Stimulated activated CD4-positive, alpha-beta T cell treated with anti-CD3 and anti-CD28 coated beads, Interleukin-2, amount 100 ng/mL, for 24 hours (primary cell): ENCODE measurements around the gene IQSEC1.

Experiments
- DNase-seq, 2 donors: peaks; one replicate each; pipeline ENCODE4 v3.0.0-alpha.2; 2020

Gene IQSEC1

DNA sequence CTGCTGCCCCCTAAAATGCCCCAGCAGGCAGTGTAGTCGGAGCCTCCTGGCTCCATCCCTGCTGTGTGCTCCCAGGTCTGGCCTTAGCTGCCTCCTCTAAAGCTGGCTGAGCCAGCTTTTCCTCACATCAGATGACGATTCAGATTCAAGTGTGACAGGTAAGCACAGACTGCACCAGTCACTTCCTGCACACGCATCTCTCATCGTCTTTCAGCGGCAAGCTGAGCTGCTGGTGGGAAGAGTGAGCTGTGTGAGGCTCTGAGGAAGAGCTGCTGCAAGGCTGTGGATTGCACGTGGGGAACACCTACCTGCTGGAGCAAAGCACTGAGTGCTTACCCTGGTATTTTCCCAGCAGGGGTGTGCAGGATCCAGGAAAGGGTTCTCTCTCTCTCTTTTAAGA lies 143.4 kb downstream of the IQSEC1 start:
- no peak for DNase-seq

DNA sequence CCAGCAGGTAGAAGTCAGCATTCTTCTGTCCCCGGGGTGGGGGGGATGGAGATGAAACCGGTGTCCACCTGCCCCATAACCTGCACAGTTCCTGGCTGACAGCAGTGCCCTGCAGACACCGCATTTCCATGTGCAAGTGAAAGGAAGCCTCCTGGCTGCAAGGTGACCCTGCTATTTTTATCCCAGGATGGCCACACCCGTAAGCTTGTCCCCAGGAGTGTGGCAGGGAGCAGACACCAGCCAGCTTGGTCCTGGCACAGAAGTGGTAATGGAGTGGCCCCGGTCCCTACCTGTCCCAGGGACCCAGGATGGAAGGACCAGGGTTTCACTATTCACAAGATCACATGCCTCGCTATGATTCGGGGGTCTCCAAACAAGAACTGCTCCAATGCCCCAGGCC lies 146.6 kb downstream of the IQSEC1 start:
- no peak for DNase-seq

DNA sequence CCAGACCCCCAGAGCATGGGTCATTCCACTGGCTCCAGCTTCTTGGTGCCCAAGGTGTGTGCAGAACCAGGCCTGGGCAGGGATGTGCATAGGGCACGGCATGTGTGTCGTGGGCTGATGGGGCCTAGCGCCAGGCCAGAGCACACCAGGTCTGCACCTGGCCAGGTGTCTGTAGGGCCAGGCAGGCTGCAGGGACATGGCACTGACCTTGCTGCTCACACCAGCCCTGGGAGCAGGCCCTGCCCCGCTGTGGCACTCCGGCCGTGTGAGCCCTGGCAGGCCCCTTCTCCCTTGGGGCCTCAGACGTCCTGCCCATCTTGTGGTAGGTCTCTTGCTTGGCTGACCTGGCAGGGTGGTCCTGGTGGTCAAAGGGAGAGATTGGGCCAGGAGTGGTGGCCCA lies 147.6 kb downstream of the IQSEC1 start:
- DNase-seq = no peak

DNA sequence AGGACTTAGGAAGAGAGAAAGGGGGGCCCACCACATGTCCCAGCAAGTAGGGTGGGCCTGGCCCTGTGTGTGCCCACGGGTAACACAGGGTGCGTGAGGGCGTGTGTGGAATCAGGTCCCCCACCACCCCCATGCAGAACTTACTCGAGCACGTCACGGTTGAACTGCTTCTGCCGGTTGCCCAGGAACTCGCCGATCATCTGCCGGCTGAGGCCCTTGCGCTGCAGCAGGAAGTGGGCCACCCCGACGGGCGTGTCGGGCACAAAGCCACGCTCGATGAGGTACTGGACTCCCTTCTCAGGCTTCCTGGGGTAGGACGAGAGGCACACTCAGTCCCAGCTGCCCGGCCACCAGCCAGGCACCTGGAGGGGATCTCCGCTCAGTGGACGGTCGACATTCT lies 148.8 kb downstream of the IQSEC1 start:
- DNase-seq = no peak

DNA sequence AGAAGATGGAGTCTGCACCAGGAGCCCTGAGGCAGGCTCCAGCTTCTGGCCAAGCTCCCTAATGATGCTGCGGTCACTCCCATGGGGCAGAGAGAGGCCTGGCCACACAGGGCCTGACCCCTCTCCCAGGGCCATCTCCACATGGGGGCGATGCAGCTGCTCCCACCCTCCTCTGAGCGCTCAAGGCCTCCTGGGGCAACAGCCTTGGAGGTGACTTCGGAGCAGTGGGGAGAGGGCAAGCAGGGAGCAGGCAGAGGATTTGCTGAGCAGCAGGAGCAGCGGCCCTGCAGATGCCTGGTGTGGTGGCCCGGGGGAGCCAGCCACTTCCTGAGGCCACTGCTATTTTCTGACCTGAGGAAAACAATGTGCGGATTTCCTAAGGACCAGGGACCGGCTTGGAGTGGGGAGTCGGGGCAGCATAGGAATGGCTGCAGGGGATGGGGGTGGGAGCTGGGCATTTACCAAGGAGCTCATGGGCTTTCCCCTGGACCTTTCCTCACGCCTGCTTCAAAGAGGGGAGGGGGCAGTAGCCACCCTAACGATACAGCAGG lies 150.3 kb downstream of the IQSEC1 start:
- no peak for DNase-seq

DNA sequence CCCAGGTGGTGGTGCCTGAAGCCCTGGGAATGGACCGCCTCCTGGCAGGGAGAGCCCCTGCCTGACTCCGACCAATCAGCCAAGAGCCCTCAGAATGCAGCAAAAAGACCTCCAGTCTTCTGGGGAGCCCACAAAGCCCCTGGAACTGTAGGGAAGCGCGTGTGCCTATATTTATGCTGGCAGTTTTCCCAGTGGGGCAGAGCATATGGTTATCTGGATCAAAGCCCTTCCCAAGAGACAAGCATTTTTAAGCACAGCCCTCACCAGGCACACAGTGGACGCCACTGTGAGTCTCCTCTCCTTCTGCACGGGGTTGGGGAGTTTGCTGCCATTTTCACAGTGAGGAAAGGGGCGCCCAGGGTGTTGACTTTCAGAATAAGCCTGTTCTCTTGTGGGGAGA lies 150.9 kb downstream of the IQSEC1 start:
- no peak for DNase-seq

DNA sequence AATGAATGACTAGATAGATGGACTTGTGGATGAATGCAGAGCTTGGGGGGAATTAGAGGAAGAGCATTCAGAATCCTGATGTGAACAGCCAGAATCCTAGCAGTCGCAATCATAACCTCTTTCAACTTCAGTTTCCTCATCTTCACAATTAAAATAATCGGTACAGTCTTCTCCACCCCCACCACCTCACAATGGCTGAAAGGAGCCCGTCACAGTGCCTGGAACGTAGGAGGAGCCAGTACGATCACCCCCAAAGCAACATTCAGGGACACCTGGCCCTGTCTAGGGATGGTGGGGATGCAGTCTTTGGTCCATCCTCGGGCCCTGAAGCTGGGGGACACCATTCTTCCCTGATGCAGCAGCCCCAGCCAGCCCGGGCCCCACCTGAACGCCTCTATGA lies 151.5 kb downstream of the IQSEC1 start:
- DNase-seq = no peak

DNA sequence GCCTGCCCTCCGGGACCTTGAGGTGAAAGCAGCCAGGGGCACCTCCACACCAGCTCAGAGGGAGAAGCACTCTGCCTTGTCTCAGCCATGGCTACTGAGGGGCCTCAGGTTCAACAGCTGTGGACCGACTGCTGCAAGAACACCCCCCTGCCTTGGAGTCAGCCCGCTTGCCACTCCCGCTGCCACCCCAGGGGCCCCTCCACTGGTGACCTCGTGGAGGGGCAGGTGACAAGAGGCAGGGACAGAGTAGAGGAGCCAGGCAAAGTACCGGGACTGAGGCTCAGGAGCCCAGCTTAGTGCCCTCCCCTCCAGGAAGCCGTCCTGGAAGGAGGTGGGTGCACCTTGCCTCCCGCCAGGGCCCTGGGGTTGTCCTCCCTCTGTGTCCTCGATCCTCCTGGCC lies 152.3 kb downstream of the IQSEC1 start:
- no peak for DNase-seq

DNA sequence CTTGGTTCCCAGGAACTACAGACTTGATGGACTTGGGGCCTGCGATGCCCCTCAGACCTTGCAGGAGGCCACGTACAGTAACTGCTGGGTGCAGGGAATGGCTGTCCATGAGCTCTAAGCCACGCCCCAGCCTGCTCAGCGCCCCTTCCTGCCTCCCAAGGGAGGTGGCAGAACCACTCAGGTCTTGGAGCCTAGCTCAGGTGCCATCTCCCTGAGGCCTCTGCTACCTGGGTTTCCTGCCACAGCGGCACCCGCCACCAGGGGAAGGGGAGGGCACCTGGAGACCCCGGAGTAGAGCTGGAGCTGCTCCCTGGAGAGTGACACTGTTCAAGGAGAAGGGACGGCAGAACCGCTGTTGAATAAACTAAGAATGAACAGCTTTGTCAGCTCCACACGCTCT lies 154.0 kb downstream of the IQSEC1 start:
- DNase-seq = no peak

DNA sequence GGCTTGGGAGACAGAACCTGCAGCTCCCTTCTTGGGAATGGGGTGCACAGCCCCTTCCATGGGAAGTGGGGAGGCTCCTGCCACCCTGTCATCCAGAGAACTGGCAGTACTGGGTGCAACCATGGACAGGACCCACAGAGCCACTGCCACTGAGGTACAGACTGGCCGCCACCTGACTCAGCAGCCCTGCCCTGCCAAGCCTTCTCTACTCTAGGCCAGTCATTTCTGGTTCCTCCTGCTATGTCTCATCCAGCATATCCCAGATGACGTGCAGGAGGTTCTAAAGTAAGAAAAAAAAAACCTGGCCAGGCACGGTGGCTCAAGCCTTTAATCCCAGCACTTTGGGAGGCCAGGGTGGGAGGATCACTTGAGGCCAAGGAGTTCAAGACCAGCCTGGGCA lies 155.0 kb downstream of the IQSEC1 start:
- no peak for DNase-seq

DNA sequence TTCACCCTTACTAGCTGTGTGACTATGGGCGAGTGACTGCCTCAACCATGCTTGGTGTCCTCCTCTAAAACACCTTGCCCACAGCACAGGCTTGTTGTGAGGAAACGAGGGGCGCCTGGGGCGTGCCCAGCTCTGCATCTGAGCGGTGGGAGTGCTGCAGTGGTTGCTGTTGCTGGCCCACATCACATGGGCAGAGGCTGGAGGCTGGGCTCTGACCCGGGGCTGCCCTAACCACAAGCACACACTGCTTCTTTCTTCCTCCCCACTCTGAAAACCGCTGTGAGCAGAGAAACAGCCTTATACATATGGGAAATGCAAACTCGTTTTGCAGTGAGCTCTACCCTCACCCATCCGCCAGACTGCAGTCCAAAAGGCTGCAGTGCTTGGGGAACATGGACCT lies 157.1 kb downstream of the IQSEC1 start:
- DNase-seq = no peak

DNA sequence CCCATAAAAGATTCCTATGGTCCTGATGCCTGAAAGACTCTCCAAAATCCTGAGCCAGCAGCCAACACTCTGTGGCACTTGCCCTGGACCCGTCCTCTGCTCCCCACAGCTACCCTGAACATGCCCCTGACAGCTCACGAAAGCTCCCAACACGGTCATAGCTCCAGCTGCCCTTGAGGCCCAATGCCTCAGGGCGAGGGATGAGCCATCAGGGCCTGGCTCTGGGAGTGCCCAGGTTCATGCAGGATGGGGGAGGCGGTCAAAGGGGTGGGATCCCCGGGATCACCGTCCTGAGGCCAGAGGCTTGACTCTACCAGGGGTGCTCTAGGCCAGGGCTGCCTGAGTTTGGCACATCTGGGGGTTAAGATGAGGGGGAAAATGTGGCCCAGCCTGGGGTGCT lies 159.1 kb downstream of the IQSEC1 start:
- DNase-seq = no peak

DNA sequence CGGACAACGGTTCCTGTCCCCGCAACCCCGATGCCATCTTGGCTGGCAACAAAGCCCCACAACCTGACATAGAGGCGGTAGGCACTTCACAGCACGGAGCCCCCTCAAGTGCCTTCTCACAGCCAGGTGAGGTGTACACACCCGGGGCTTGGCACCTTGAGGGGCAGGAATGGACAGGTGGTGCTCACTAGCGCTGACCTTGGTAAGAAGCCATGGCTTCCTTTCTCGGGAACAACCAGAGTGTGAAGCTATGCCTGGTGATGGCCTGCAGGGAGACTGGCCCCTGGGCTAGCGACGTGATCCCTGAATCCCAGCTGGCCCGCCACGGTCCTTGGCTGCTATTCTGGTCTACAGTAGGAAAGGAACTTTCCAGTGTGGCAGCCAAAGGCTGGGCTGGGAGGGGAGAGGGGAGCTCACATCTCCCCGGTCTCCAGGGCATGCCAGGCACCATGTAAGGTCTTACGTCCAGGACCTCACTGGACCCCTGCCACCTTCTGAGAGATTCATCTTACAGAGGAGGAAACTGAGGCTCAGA lies 161.3 kb downstream of the IQSEC1 start:
- no peak for DNase-seq

DNA sequence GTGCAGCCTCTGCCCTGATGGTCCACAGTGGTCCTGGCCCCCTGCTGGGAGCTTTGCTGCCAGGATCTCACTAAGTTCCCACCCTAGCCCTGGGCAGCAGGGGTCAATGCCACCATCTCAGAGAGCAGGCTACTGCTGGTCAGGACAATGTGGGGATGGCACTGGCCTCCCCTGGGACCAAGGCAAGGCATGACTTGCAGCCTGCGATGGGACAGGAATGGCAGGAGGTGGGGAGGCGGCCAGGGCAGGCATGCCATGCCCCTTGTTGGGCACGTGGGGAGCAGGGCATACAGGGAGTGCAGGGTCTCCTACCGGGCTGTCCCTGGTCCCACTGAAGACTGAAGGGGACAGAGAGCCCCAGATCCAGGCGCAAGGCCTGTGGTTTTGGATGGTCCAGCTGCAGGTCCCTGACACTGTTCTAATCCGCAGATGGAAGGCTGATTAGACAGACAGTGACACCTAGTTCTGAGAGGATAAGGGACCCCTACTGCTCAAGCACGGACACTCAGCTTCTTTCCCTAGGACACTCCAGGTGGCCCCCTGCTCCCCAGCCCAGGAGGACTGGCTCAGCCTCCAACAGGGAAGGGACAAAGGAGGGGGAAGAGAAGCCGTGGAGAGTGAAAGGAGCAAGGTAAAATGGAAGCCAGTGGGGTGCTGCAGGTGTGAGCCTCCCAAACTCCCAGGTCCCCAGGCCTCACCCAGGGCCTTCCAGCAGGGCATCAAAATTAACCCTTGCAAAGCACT lies 162.7 kb downstream of the IQSEC1 start:
- no peak for DNase-seq

DNA sequence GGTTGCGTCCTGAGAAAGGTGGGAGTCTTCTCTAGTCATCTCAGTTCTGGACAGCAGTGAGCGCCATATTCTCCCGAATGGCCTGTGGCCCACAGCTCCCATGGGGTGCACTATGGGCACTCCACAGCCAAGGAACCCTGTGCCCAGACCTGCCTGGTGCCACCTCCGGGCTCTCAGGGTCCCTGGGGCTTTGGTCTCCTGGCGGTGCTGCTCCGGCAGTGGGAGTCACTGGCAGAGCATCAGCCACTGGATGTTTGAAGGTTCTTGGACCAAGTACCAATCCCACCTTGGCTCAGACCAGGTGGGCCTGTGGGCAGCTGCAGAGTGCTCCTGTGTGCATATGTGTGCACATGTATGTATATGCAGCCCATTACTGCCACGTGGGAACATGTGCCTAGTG lies 163.5 kb downstream of the IQSEC1 start:
- no peak for DNase-seq

DNA sequence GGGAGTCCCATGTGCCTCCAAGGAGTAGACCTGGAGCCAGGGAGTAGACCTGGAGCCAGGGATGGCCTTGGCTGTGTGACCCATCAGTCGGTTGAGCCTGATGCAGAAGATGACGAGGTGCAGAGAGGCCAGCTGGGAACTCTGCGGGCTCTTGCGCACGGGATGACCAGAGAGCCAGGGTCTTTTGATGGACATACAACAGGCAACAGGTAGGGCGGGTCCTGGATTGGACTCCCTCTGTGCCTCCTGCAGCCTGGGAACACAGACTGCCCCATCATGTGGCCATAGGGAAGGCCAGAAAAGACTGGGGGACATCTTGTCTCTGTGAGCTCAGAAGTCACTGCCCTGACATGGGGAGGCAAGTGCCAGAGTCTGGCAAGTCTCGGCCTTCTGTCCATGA lies 164.4 kb downstream of the IQSEC1 start:
- no peak for DNase-seq

DNA sequence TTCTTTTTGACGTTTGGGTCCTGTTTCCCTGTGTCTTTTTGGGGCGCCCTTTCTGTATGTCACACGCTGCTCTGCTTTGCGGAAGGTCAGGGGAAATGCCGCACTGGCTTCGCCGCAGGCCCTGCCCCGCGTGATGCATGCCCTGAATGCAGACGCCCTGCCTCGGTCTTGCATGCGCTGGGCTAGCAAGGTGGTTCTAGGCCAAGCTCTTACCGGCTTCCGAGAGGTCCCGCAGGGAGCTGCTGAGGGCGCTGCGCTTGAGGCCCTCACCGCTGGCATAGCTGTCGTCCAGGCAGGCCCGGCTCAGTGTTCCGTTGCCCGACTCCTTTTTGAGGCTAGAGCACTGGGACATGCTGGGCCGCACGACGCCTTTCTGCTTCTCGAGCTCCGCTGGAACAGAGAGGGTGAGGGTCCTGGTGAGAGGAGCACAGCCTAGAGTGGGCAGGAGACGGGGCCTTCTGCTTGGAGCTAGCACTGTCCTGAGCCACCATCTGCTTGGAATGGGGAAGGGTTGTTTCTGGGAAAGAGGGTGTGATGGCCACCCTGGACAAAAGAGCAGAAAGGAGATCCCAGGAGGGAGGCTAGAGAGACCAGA lies 165.0 kb downstream of the IQSEC1 start:
- DNase-seq = no peak

DNA sequence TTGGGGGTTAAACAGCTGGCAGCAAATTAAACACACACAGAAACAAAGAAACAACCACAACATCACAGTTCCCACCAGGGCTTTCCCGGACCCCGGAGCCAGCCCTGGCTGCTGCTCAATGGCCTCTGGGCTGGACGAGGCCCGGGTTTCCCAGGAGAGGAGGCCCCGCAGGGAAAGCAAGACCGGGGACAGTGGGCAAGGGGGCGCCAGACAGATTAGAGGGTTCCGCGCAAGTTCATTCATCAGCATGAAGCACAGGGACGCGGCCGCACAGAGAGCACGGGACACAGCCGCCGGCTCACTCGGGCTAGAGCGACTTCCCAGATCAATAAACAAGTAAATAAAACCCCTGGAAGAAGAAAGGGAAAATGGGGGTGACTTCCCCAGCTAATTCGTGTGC lies 165.5 kb downstream of the IQSEC1 start:
- no peak for DNase-seq

DNA sequence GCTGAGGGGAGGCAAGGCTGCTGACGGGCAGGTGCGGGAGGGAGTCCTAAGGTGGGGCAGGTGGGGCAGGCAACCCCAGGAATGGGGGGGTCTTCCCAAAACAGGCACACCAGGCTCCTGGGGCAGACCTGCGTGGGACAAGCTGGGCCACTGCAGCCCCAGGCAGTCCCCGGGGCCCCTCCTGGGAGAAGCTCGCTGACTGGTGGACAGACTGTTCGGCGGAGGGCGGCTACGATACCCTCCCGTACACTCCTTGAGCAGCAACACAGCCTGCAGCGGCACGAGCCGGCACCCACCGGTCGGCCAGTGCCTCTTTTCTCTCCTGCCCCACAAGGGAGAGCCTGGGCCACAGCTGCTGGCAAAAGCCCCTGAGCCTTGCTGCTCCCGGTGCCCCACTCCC lies 165.9 kb downstream of the IQSEC1 start:
- DNase-seq = no peak

DNA sequence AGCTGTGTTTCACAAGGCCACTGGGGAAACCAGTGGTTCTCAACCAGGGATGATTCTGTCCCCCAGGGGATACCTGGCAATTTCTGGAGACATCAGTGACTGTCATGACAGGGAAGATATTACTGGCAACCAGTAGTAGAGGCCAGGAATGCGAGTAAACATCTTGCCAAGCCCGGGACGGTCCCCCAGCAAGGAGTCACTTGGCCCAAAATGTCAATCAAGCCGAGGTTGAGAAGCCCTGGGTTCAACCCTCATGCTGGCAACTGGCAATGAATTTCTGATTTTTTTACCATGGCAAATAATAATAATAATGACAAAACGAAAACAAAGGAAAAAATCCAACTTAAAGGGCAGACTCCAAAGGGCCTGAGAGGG lies 166.3 kb downstream of the IQSEC1 start:
- no peak for DNase-seq

DNA sequence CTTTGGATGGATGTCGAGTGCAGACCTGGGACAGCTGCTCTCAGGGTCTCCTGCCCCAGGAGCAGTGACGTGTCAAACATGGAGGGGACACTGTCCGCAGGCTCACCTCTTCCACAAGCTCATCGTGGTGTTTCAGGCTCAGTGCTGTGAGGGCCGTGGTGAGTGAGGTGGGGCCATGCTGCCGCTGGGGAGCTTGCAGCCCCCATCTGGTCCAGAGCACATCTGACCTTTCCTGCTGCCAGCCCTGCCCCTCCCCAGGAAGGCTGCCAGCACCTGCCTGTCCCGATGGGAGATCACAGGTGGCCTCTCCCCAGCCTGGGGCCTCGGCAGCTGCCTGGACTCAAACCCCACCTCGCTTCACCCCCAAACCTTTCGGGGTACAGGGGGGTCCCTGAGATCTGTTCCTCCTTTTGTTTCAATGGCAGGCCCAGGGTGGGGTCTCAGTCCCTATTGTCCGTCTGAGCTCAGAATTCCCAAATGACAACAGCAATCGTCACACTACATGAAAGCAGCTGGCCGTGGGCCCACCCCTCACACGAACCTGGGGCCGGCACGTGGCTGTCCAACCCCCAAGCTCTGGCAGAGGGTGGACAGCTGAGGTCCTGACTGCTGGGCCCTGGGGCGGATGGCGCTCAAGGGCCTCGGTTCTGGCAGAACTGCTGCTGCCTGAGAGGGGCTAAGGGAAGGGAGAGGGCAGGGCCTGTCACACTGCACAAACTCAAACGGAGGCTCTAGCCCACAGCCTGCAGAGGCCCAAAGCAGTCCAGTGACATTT lies 166.9 kb downstream of the IQSEC1 start:
- DNase-seq = no peak

DNA sequence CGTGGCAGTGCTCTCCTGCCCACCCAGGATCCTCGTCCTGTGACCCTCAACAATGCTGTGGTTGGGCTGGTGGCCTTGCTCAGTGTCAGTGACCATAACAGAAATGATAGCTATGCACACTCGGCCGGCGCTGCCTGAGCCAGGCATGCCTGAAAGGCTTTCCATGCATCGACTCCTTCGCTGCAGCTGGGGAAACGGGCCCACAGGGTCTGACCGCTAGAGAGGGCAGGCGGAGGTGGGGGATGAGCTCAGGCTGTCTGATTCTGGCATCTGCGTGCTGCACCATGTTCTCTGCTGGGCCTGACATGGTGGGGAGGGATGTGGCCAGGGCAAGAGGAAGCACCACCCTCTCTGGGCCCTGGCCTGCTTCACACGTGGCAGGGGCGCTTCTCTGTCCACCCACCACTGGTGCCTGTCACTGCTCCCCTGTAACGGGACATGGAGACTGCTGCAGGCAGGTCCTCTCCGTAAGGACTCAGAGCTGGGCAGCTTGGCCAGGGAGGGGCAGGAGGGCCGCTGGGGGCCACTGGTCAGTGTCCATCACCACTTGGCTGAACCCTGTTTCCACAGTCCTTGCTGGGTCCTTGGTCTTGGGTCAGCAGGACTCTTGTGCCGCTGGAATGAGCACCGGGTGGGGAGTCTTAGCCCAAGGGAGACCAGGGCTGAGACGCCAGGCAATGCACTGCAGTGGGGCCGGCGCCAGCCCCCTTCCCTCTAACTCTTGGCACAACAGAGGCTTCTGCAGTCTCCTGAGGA lies 167.7 kb downstream of the IQSEC1 start:
- no peak for DNase-seq

DNA sequence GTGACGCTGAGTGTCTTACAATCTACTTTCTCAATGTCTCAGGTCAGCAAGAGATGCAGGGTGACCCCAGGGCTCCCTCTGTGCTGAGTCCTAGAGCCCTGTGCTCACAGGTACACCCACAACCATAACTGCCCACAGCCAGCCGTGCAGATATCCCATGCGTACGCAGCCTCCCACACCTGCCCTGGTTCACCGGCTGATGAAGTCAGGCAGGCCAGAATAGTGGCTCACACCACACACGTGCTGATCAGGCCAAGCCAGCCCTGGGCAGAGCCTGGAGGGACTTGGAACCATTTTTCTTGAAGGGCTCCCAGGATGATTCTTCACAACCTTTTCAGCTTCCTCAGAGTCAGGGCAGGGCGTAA lies 168.3 kb downstream of the IQSEC1 start:
- DNase-seq = no peak
